ENCODE data around the gene TMEM273.

- TF ChIP-seq, protein P1, sequence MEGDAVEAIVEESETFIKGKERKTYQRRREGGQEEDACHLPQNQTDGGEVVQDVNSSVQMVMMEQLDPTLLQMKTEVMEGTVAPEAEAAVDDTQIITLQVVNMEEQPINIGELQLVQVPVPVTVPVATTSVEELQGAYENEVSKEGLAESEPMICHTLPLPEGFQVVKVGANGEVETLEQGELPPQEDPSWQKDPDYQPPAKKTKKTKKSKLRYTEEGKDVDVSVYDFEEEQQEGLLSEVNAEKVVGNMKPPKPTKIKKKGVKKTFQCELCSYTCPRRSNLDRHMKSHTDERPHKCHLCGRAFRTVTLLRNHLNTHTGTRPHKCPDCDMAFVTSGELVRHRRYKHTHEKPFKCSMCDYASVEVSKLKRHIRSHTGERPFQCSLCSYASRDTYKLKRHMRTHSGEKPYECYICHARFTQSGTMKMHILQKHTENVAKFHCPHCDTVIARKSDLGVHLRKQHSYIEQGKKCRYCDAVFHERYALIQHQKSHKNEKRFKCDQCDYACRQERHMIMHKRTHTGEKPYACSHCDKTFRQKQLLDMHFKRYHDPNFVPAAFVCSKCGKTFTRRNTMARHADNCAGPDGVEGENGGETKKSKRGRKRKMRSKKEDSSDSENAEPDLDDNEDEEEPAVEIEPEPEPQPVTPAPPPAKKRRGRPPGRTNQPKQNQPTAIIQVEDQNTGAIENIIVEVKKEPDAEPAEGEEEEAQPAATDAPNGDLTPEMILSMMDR (IDR thresholded peaks at IDR 0.05), result no peak
- no peak for TF ChIP-seq POLR2A (IDR thresholded peaks at IDR 0.05)
Observed at GRCh38 chr10:49115796-49116508, 72.2 kb downstream of the TMEM273 start.

Data from suprapubic skin (tissue), 3 donors.